WTC11 (cell line): ENCODE measurements around the gene KY.

ENCODE experiments used
- ATF2 ChIP-seq: sonication (generic); formaldehyde crosslinking; IDR thresholded peaks from 2 replicates; pipeline ENCODE4 v1.8.1; 2022; ENCODE audit warnings: low read depth, missing genetic modification reagents, borderline replicate concordance
- ATF3 ChIP-seq: sonication (generic); formaldehyde crosslinking; conservative IDR thresholded peaks from 2 replicates; pipeline ENCODE4 v1.8.1; 2022; ENCODE audit warnings: mild to moderate bottlenecking, missing genetic modification reagents
- CBFB ChIP-seq: sonication (generic); formaldehyde crosslinking; IDR thresholded peaks from 2 replicates; pipeline ENCODE4 v1.8.1; 2022; ENCODE audit warnings: mild to moderate bottlenecking, low read depth, missing genetic modification reagents
- CTCF ChIP-seq: fragments of 200-600 bp; IDR thresholded peaks from 2 replicates; pipeline ENCODE4 v1.8.0; 2022; ENCODE audit warnings: antibody characterized with exemption
- E2F4 ChIP-seq: sonication (generic); formaldehyde crosslinking; IDR thresholded peaks from 2 replicates; pipeline ENCODE4 v1.8.1; 2022; ENCODE audit warnings: low read depth, mild to moderate bottlenecking, moderate library complexity, missing genetic modification reagents, borderline replicate concordance
- ELF4 ChIP-seq: sonication (generic); formaldehyde crosslinking; IDR thresholded peaks from 2 replicates; pipeline ENCODE4 v1.8.1; 2022; ENCODE audit warnings: low read depth, mild to moderate bottlenecking, moderate library complexity, missing genetic modification reagents
- ESRRA ChIP-seq: sonication (generic); formaldehyde crosslinking; IDR thresholded peaks from 2 replicates; pipeline ENCODE4 v1.8.1; 2022; ENCODE audit warnings: mild to moderate bottlenecking, missing genetic modification reagents, borderline replicate concordance
- ETV6 ChIP-seq: sonication (generic); formaldehyde crosslinking; IDR thresholded peaks from 2 replicates; pipeline ENCODE4 v1.8.1; 2022; ENCODE audit warnings: mild to moderate bottlenecking, missing genetic modification reagents
- KAT7 ChIP-seq: sonication (generic); formaldehyde crosslinking; IDR thresholded peaks from 2 replicates; pipeline ENCODE4 v1.8.1; 2023; ENCODE audit warnings: missing genetic modification reagents, mild to moderate bottlenecking, borderline replicate concordance
- MLX ChIP-seq: sonication (generic); formaldehyde crosslinking; IDR thresholded peaks from 2 replicates; pipeline ENCODE4 v1.8.1; 2023; ENCODE audit warnings: mild to moderate bottlenecking, missing genetic modification reagents, moderate library complexity
- NR1H2 ChIP-seq: sonication (generic); formaldehyde crosslinking; IDR thresholded peaks from 2 replicates; pipeline ENCODE4 v1.9.0; 2021; ENCODE audit warnings: mild to moderate bottlenecking, moderate library complexity, missing genetic modification reagents
- NR2C2 ChIP-seq: sonication (generic); formaldehyde crosslinking; IDR thresholded peaks from 2 replicates; pipeline ENCODE4 v1.8.0; 2022; ENCODE audit warnings: mild to moderate bottlenecking, missing genetic modification reagents
- ZNF121 ChIP-seq: sonication (generic); formaldehyde crosslinking; IDR thresholded peaks from 2 replicates; pipeline ENCODE4 v1.8.0; 2023; ENCODE audit warnings: missing genetic modification reagents
- ZNF396 ChIP-seq: fragments of 250-450 bp; sonication (Bioruptor Pico); IDR thresholded peaks from 2 replicates; pipeline ENCODE4 v1.8.0; 2021; ENCODE audit warnings: mild to moderate bottlenecking, moderate library complexity, borderline replicate concordance

GRCh38 chr3:134685929-134686802 is 35.3 kb upstream of the KY start:
- TF ChIP-seq MLX (CRISPR knock-in tag), result no peak
- TF ChIP-seq CTCF, result no peak
- no peak for TF ChIP-seq ZNF396 (CRISPR knock-in tag)
- TF ChIP-seq ZNF121 (CRISPR knock-in tag), result no peak
- no peak for TF ChIP-seq NR1H2
- no peak for TF ChIP-seq ESRRA (CRISPR knock-in tag)
- no peak for TF ChIP-seq ATF3
- TF ChIP-seq ELF4 (CRISPR knock-in tag), result no peak
- no peak for TF ChIP-seq CBFB (CRISPR knock-in tag)
- no peak for TF ChIP-seq ATF2 (CRISPR knock-in tag)
- TF ChIP-seq NR2C2 (CRISPR knock-in tag), result no peak
- TF ChIP-seq ETV6 (CRISPR knock-in tag), result no peak
- TF ChIP-seq KAT7 (CRISPR knock-in tag), result no peak
- TF ChIP-seq E2F4 (CRISPR knock-in tag), result no peak
